Activated CD8-positive, alpha-beta memory T cell treated with anti-CD3 and anti-CD28 coated beads, Interleukin-2, amount 10 ng/mL, durations not matched to agents 7 days and 5 days (primary cell): Measurements from ENCODE around the gene SLC7A7. TPM values are rescaled to one million over a fixed set of nuclear protein-coding genes. Genes with fewer than 3 reads are reported as not detected.
A peak's percentile ranks its signal among the peaks of the same experiment; 100 is the strongest.
"Not testable (repeated sequence)": the region's sequence is repeated elsewhere in the genome, so short reads cannot be mapped to it uniquely, and the experiment has no call there.

Experiments used
- ATAC-seq: fragments of 150-1000 bp; cut with Tn5 transposase; one replicate; pipeline ENCODE4 v1.10.0; 2021; ENCODE audit warnings: moderate library complexity
- CTCF ChIA-PET: fragments of 350-600 bp; sonication (Branson Sonifier 250); formaldehyde crosslinking; loops from one replicate; lab custom pipeline; 2021; ENCODE audit warnings: antibody characterized with exemption; lab: Charles Lee
- DNase-seq: peaks from one replicate; pipeline ENCODE4 v3.0.0-alpha.2; 2020
- H3K27ac Mint-ChIP-seq: one replicate; pipeline ENCODE4 v1.8.0; 2021; ENCODE audit warnings: mild to moderate bottlenecking, mixed read lengths
- H3K27me3 Mint-ChIP-seq: one replicate; pipeline ENCODE4 v1.8.0; 2021; ENCODE audit warnings: mixed read lengths
- H3K36me3 Mint-ChIP-seq: one replicate; pipeline ENCODE4 v1.8.0; 2021; ENCODE audit warnings: mild to moderate bottlenecking, mixed read lengths
- H3K4me1 Mint-ChIP-seq: one replicate; pipeline ENCODE4 v1.8.0; 2021; ENCODE audit warnings: mixed read lengths
- H3K4me3 Mint-ChIP-seq: one replicate; pipeline ENCODE4 v1.8.0; 2021; ENCODE audit warnings: mild to moderate bottlenecking, moderate library complexity, mixed read lengths
- H3K9me3 Mint-ChIP-seq: one replicate; pipeline ENCODE4 v1.8.0; 2022; ENCODE audit warnings: low read depth, mixed read lengths
- total RNA-seq, 2 experiments: library from RNA; stranded (reverse); gene quantifications; one replicate each; pipeline ENCODE4 v1.2.3, GENCODE V29; 2021

Gene SLC7A7
- total RNA-seq, 2 experiments from 2014 or later: 0.16 to 0.58 TPM

- ATAC-seq (no peak), DNase-seq (no peak)
- Mint-ChIP-seq H3K36me3 (peaks cover 55% of the 10 kb centered on the region), H3K27ac (peak overlapping the region; percentile 13), H3K4me3 (no peak overlapping the region), H3K4me1 (peaks cover 35% of the 10 kb centered on the region), H3K9me3 (no peaks in the 10 kb centered on the region), H3K27me3 (no peaks in the 10 kb centered on the region)
- CTCF ChIA-PET: interaction anchor here (0.8 kb wide), 1 partner anchor 180 kb away, joined by 3 read pairs; the partner anchor contains the start of gene DAD1
Observed at GRCh38 chr14:22768947-22769346, 46.3 kb downstream of the SLC7A7 start.

DNA sequence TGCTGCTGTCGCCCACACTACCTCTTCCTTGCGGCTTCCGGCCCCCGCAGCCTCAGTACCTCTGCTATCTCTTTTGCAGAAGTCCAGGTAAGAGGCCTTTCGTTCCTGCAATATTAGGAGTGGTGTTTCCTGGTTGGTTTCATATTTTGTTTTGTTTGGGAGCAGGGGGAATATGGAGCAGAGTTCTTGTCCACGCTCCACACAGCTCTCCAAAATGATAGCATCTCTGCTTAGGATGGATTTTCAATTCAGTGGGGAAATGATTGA lies 48.0 kb downstream of the SLC7A7 start:
- Mint-ChIP-seq H3K4me3 (peak overlapping the region; percentile 86), H3K27ac (peak overlapping the region; percentile 97), H3K36me3 (peaks cover 53% of the 10 kb centered on the region), H3K4me1 (peaks cover 35% of the 10 kb centered on the region), H3K27me3 (no peaks in the 10 kb centered on the region), H3K9me3 (no peaks in the 10 kb centered on the region)
- DNase-seq (no peak), ATAC-seq (no peak)
- CTCF ChIA-PET: interaction anchor here (0.6 to 4.0 kb wide), 9 partner anchors 39 to 1329 kb away, joined by 3 to 25 read pairs (median 4); partner anchors contain the start of genes DAD1, LRP10 and SLC7A7

- no peaks in the 10 kb centered on the region for H3K27me3 Mint-ChIP-seq
- peak within 1 kb of the TSS; percentile 97 for H3K27ac Mint-ChIP-seq
- peaks cover 35% of the 10 kb centered on the region for H3K4me1 Mint-ChIP-seq
- H3K36me3 Mint-ChIP-seq: peaks cover 53% of the 10 kb centered on the region
- DNase-seq (peak; percentile 98), ATAC-seq (peak; percentile 92)
- CTCF ChIA-PET: interaction anchor here (0.6 to 4.0 kb wide), 17 partner anchors 39 to 1256 kb away, joined by 3 to 25 read pairs (median 4); partner anchors contain the start of genes ABHD4, DAD1, HAUS4 and LRP10
- no peaks in the 10 kb centered on the region for H3K9me3 Mint-ChIP-seq
- peak within 1 kb of the TSS; percentile 86 for H3K4me3 Mint-ChIP-seq
Observed at GRCh38 chr14:22766457-22767322, 48.5 kb downstream of the SLC7A7 start, which contains the start of gene OXA1L. OXA1L (plus strand) TSS chr14:22766688; CDS start chr14:22766702, 14 bp downstream.

GRCh38 chr14:22764382-22764781 lies 50.9 kb downstream of the SLC7A7 start:
- no peak overlapping the region for H3K4me3 Mint-ChIP-seq
- H3K27ac Mint-ChIP-seq: no peak overlapping the region
- no peaks in the 10 kb centered on the region for H3K27me3 Mint-ChIP-seq
- H3K36me3 Mint-ChIP-seq: peaks cover 37% of the 10 kb centered on the region
- peaks cover 3% of the 10 kb centered on the region for H3K9me3 Mint-ChIP-seq
- no peak for DNase-seq
- ATAC-seq: no peak
- peaks cover 33% of the 10 kb centered on the region for H3K4me1 Mint-ChIP-seq
- CTCF ChIA-PET: interaction anchor here (1.0 to 4.0 kb wide), 4 partner anchors 15 to 194 kb away, joined by 3 to 25 read pairs (median 6); no protein-coding TSS in a partner anchor

- DNase-seq: no peak
- Mint-ChIP-seq H3K4me3 (no peak overlapping the region), H3K4me1 (peaks cover 13% of the 10 kb centered on the region), H3K9me3 (peaks cover 3% of the 10 kb centered on the region), H3K36me3 (peaks cover 26% of the 10 kb centered on the region), H3K27me3 (no peaks in the 10 kb centered on the region), H3K27ac (no peak overlapping the region)
- no peak for ATAC-seq
- CTCF ChIA-PET: no interaction called here
Observed at GRCh38 chr14:22761734-22762133, 53.5 kb downstream of the SLC7A7 start.

GRCh38 chr14:22757972-22758650 lies 57.1 kb downstream of the SLC7A7 start:
- H3K27ac Mint-ChIP-seq, ATAC-seq, H3K27me3 Mint-ChIP-seq, H3K9me3 Mint-ChIP-seq, H3K4me1 Mint-ChIP-seq, DNase-seq, CTCF ChIA-PET, H3K4me3 Mint-ChIP-seq: not testable (repeated sequence)
- H3K36me3 Mint-ChIP-seq: peaks cover 17% of the 10 kb centered on the region

DNA sequence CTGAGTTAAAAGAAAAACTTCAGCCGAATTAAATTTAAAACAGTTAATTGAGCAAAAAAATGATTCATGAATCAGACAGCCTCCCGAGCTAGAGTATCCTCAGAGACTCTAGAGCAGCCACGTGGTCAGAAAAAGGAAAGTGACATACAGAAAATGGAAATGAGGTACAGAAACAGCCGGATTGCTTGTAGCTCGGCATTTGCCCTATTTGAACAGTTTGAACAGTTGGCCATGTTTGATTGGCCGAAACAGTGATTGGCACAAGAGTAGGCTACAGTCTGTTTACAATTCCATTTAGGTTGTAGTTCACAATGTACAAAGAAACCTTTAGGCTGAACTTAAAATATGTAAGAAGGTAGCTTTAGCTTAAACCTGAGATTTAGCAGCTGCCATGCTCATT lies 61.6 kb downstream of the SLC7A7 start:
- H3K9me3 Mint-ChIP-seq: no peaks in the 10 kb centered on the region

DNA sequence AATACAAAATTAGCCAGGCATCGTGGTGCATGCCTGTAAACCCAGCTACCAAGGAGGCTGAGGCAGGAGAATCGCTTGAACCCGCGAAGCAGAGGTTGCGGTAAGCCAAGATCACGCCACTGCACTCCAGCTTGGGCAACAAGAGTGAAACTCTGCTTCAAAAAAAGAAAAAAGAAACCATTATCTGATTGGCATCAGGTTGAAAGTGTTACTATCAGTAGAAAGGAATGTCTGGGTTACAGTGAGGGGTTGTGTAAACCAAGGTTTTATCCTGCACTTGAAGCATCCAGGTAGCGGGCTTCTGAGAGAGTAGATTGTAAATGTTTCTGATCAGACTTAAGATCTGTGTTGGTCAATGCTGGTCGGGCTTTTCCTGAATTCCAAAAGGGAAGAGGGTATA lies 62.8 kb downstream of the SLC7A7 start:
- Mint-ChIP-seq H3K27me3 (peaks cover 25% of the 10 kb centered on the region), H3K9me3 (no peaks in the 10 kb centered on the region)
- ATAC-seq: no peak

More for the DNA sequence above, 61.6 kb downstream of the SLC7A7 start:
- Mint-ChIP-seq H3K27me3 (peaks cover 15% of the 10 kb centered on the region), H3K27ac (no peak overlapping the region), H3K4me3 (no peak overlapping the region), H3K4me1 (peaks cover 7% of the 10 kb centered on the region), H3K36me3 (peaks cover 2% of the 10 kb centered on the region)
- CTCF ChIA-PET: interaction anchor here (1.2 kb wide), 1 partner anchor 106 kb away, joined by 3 read pairs; no protein-coding TSS in a partner anchor
- ATAC-seq (no peak), DNase-seq (no peak)

GRCh38 chr14:22748631-22749068 lies 66.6 kb downstream of the SLC7A7 start:
- DNase-seq (no peak), ATAC-seq (no peak)
- Mint-ChIP-seq H3K27me3 (peaks cover 25% of the 10 kb centered on the region), H3K4me3 (no peak overlapping the region), H3K4me1 (peaks cover 13% of the 10 kb centered on the region), H3K9me3 (no peaks in the 10 kb centered on the region), H3K36me3 (no peaks in the 10 kb centered on the region), H3K27ac (no peak overlapping the region)
- CTCF ChIA-PET: interaction anchor here (1.0 to 3.1 kb wide), 2 partner anchors 68 to 74 kb away, joined by 4 to 7 read pairs; no protein-coding TSS in a partner anchor

More for the DNA sequence above, 62.8 kb downstream of the SLC7A7 start:
- H3K36me3 Mint-ChIP-seq: no peaks in the 10 kb centered on the region
- H3K27ac Mint-ChIP-seq: no peak overlapping the region
- CTCF ChIA-PET: no interaction called here
- peaks cover 13% of the 10 kb centered on the region for H3K4me1 Mint-ChIP-seq
- DNase-seq: no peak
- H3K4me3 Mint-ChIP-seq: no peak overlapping the region

DNA sequence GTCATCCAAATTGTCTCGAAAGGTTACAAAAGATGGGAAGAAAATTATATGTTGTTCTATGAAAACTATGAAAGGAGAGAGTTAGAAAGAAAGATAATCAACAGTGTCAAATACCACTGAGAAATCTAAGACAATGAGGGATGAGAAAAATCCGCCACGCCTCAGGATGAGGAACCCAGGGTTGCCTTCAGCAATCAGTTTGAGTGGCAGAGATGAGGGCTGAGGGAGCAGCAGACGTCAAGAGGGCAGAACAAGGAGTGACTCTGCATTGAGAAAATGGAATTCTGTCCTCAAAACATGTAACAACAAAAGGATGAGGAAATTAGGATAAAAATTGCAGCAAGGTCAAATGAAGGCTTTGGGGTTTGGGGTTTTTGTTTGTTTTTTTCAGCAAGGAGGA lies 67.0 kb downstream of the SLC7A7 start:
- Mint-ChIP-seq H3K27me3 (peaks cover 25% of the 10 kb centered on the region), H3K4me3 (no peak overlapping the region), H3K4me1 (peaks cover 13% of the 10 kb centered on the region), H3K27ac (no peak overlapping the region), H3K36me3 (no peaks in the 10 kb centered on the region), H3K9me3 (no peaks in the 10 kb centered on the region)
- CTCF ChIA-PET: interaction anchor here (3.1 kb wide), 1 partner anchor 74 kb away, joined by 7 read pairs; no protein-coding TSS in a partner anchor
- no peak for DNase-seq
- no peak for ATAC-seq

DNA sequence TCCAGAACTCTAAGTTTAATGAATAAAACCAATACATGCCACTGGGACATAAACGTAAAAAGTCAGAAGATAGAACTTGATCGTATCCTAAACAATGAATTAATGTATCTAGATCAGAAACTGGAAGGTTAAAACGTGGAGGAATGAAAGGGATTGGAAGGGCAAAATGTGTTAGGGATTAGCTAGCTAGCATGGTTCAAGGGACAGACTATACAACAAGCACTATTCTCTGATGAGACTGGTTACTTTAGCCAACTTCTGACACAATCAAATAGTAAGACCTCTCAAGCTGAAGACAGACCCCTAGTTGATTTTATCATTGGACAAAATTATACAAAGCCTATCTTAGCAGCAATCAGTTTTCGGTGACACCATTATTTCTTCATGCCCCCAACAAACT lies 67.5 kb downstream of the SLC7A7 start:
- Mint-ChIP-seq H3K27me3 (peaks cover 22% of the 10 kb centered on the region), H3K36me3 (no peaks in the 10 kb centered on the region), H3K9me3 (no peaks in the 10 kb centered on the region), H3K27ac (no peak overlapping the region), H3K4me3 (no peak overlapping the region), H3K4me1 (peaks cover 13% of the 10 kb centered on the region)
- DNase-seq: no peak
- no peak for ATAC-seq
- CTCF ChIA-PET: interaction anchor here (3.1 kb wide), 1 partner anchor 75 kb away, joined by 7 read pairs; no protein-coding TSS in a partner anchor

DNA sequence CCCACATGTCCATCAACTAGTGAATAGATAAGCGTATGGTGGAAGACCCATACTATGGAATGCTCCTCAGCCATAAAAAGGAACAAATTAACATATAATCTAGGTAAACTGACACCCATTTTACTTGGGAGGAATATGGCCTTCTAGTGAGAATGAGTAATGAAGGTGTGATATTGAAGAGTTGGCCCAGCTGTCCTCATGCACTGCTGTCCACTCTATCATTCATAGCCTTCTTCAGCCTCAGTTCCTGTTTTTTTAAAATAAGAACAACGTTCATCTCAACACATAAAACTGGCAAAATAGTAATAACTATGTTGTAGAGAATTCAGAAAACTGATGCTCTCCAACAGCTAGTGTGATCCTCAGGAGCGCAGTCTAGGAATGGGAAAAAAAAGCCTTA lies 75.2 kb downstream of the SLC7A7 start:
- Mint-ChIP-seq H3K36me3 (peaks cover 9% of the 10 kb centered on the region), H3K27ac (no peak overlapping the region), H3K4me3 (no peak overlapping the region), H3K27me3 (peaks cover 4% of the 10 kb centered on the region), H3K4me1 (peaks cover 24% of the 10 kb centered on the region), H3K9me3 (no peaks in the 10 kb centered on the region)
- no peak for ATAC-seq
- DNase-seq: no peak
- CTCF ChIA-PET: no interaction called here

GRCh38 chr14:22739423-22739822 lies 75.8 kb downstream of the SLC7A7 start:
- H3K4me1 Mint-ChIP-seq: peaks cover 24% of the 10 kb centered on the region
- no peaks in the 10 kb centered on the region for H3K9me3 Mint-ChIP-seq
- peaks cover 4% of the 10 kb centered on the region for H3K27me3 Mint-ChIP-seq
- no peak overlapping the region for H3K4me3 Mint-ChIP-seq
- H3K27ac Mint-ChIP-seq: no peak overlapping the region
- no peak for ATAC-seq
- CTCF ChIA-PET: no interaction called here
- DNase-seq: no peak
- H3K36me3 Mint-ChIP-seq: peaks cover 9% of the 10 kb centered on the region
